IPS-18c (cell line): ENCODE results near the gene KIF5C.

Experiments
- H3K4me3 ChIP-seq: 2 replicates; pipeline ENCODE4 v1.7.0; 2013; ENCODE audit warnings: low read depth, mild to moderate bottlenecking, low read length, moderate library complexity; ENCODE audit not compliant: insufficient read depth
- H3K9me3 ChIP-seq: one replicate; pipeline ENCODE4 v1.6.1; 2013; ENCODE audit warnings: mild to moderate bottlenecking, low read length, moderate library complexity; ENCODE audit not compliant: control insufficient read depth, insufficient read depth

The KIF5C gene

GRCh38 chr2:149009576-149010461 is 134.8 kb downstream of the KIF5C start:
- H3K9me3 ChIP-seq, result no peaks in the 10 kb centered on the region

GRCh38 chr2:149012545-149012944 is 137.5 kb downstream of the KIF5C start:
- H3K4me3 ChIP-seq, result no peak overlapping the region
- no peaks in the 10 kb centered on the region for H3K9me3 ChIP-seq

More at GRCh38 chr2:149009576-149010461, 134.8 kb downstream of the KIF5C start:
- H3K4me3 ChIP-seq, result no peak overlapping the region

- H3K4me3 ChIP-seq, result no peak overlapping the region
- no peaks in the 10 kb centered on the region for H3K9me3 ChIP-seq
Observed at GRCh38 chr2:149015501-149015900, 140.5 kb downstream of the KIF5C start.

GRCh38 chr2:149015926-149016563 is 141.0 kb downstream of the KIF5C start:
- Histone ChIP-seq H3K9me3 (no peaks in the 10 kb centered on the region), H3K4me3 (no peak overlapping the region)

GRCh38 chr2:149017116-149017985 is 142.3 kb downstream of the KIF5C start:
- Histone ChIP-seq H3K4me3 (no peak overlapping the region), H3K9me3 (no peaks in the 10 kb centered on the region)

GRCh38 chr2:149018981-149019380 is 144.0 kb downstream of the KIF5C start:
- H3K4me3 ChIP-seq, result no peak overlapping the region

GRCh38 chr2:149019768-149020167 is 144.7 kb downstream of the KIF5C start:
- H3K4me3 ChIP-seq, result no peak overlapping the region

More at GRCh38 chr2:149018981-149019380, 144.0 kb downstream of the KIF5C start:
- no peaks in the 10 kb centered on the region for H3K9me3 ChIP-seq

GRCh38 chr2:149020432-149020851 is 145.4 kb downstream of the KIF5C start:
- H3K4me3 ChIP-seq, result no peak overlapping the region
- H3K9me3 ChIP-seq, result no peaks in the 10 kb centered on the region

More at GRCh38 chr2:149019768-149020167, 144.7 kb downstream of the KIF5C start:
- no peaks in the 10 kb centered on the region for H3K9me3 ChIP-seq

- H3K9me3 ChIP-seq, result no peaks in the 10 kb centered on the region
- no peak overlapping the region for H3K4me3 ChIP-seq
Observed at GRCh38 chr2:149021271-149021719, 146.3 kb downstream of the KIF5C start.

- Histone ChIP-seq H3K4me3 (no peak overlapping the region), H3K9me3 (no peaks in the 10 kb centered on the region)
Observed at GRCh38 chr2:149021761-149022160, 146.7 kb downstream of the KIF5C start.

GRCh38 chr2:149023091-149023490 is 148.1 kb downstream of the KIF5C start:
- H3K9me3 ChIP-seq, result no peaks in the 10 kb centered on the region
- H3K4me3 ChIP-seq, result no peak overlapping the region

- no peak overlapping the region for H3K4me3 ChIP-seq
- no peaks in the 10 kb centered on the region for H3K9me3 ChIP-seq
Observed at GRCh38 chr2:149027590-149028250, 152.7 kb downstream of the KIF5C start.

GRCh38 chr2:149028377-149028776 is 153.3 kb downstream of the KIF5C start:
- no peak overlapping the region for H3K4me3 ChIP-seq
- no peaks in the 10 kb centered on the region for H3K9me3 ChIP-seq

GRCh38 chr2:149028891-149029290 is 153.9 kb downstream of the KIF5C start:
- no peaks in the 10 kb centered on the region for H3K9me3 ChIP-seq

GRCh38 chr2:149029307-149029965 is 154.4 kb downstream of the KIF5C start:
- H3K9me3 ChIP-seq, result no peaks in the 10 kb centered on the region
- no peak overlapping the region for H3K4me3 ChIP-seq

More at GRCh38 chr2:149028891-149029290, 153.9 kb downstream of the KIF5C start:
- no peak overlapping the region for H3K4me3 ChIP-seq

- no peak overlapping the region for H3K4me3 ChIP-seq
- no peaks in the 10 kb centered on the region for H3K9me3 ChIP-seq
Observed at GRCh38 chr2:149031396-149031795, 156.4 kb downstream of the KIF5C start.
